ENCODE data around the gene CAMK2A. TPM values are rescaled to one million over a fixed set of nuclear protein-coding genes. Genes with fewer than 3 reads are reported as not detected.
A peak's percentile ranks its signal among the peaks of the same experiment; 100 is the strongest.

Gene CAMK2A
- total RNA-seq, 4 donors from 2014 or later: 1.4 to 6.9 (median 3.6) TPM

DNA sequence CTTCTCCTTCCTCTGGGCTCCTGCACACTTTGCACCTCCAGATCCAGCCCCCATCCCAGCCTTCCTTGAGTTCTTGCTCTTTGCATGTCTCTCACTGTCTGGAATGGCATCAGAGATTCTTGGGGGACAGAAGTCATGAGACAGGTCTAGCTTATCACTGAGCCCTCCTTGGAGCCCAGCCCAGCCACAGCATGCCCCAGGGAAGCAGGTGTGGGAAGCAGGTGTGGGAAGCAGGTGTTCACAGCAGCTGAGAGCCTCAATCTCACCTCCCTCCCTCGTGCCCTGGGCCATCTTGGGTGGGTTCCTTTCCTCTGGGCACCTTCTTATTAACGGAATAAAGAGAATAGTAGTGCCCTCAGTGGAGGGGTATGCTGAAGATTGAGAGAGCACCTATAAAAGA, 72.5 kb downstream of the CAMK2A start:
- no peak overlapping the region for H3K27ac ChIP-seq
- no peaks in the 10 kb centered on the region for H3K9me3 ChIP-seq
- H3K4me1 ChIP-seq: peaks cover 0 to 25% (median 3%) of the 10 kb centered on the region in 3 donors
- 94% methylated on average over 2 of the region's 2 CpGs; no CpG with 5 or more reads in 1 of the 2 donors for WGBS, 2 donors (ENCODE audit: low coverage in 1 of 2)
- no peak for ATAC-seq
- H3K27me3 ChIP-seq: peaks cover 4% of the 10 kb centered on the region
- H3K4me3 ChIP-seq: no peak overlapping the region
- TF ChIP-seq EP300 (IDR thresholded peaks at IDR 0.05): no peak
- no peak for TF ChIP-seq CTCF (IDR thresholded peaks at IDR 0.05)
- no peak for TF ChIP-seq POLR2AphosphoS5 (IDR thresholded peaks at IDR 0.05)
- no peak for TF ChIP-seq POLR2A (IDR thresholded peaks at IDR 0.05)
- H3K36me3 ChIP-seq: no peaks in the 10 kb centered on the region

DNA sequence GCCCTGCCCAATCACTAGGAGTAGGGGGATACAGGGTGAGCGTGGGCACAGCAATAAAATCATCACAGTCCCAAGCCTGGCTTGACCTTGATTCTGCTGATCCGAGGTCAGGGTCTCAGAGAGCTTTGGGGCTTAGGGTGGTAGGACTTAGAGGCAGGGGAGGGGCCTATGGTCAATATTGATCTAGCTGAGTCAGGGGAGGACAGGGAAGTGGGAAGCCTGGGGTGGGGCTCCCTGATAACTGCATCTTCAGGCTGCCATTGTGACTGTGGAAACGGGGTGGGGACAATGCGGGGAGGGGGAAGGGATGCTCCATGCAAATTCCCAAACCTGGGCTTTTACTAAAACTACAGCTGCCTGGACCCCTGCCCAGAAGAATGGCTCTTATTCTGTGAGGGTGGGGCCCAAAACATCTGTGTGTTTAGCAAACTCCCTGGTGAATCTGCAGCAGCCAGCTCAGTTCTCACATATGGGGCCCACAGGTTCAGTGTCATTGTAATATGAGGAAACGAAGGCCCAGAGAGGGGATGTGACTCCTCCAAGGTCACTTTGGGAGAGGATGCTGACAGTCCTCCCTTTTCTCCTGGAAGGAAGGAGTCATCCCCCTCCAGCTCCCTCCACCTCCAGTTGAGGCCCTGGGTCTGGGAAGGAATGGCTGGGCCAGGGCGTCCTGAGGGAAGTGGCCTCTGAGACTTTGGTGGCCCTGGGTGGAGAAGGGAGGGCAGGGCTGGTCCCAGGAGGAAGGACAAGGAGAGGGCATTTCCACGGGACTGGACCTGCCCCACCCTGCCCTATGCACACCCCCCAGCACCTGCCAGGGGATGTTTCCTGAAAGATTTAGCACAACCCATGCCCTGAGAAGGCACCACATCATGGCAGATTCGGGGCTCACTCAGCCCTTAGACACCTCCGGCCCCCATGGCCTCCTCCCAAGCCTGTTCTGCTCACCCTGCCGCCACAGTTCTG, 73.3 kb downstream of the CAMK2A start:
- H3K4me3 ChIP-seq: no peak overlapping the region

DNA sequence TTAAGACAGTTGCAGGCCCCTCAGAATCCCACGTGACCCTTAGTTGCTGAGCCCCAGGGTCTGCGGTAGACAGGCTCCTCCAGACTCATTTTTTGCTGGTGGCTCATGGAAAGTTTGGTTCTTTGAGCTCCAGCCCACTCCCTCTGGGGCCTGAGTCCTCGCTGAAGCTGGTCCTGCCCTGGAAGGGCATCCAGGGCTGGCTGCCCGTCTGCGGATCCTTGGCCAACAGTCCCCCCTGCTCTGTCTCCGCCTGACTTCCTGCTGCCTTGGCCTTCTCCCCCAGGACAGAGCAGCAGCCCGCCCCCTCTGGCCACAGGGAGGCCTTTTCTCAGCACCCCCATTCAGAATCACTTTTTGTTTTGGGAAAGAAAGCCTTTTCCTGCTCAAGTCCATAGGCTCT, 75.3 kb downstream of the CAMK2A start:
- H3K27ac ChIP-seq: peak overlapping the region in 2 of 4 donors; percentile 13 to 47
- no peak for TF ChIP-seq POLR2A (IDR thresholded peaks at IDR 0.05)
- no peak for TF ChIP-seq POLR2AphosphoS5 (IDR thresholded peaks at IDR 0.05)
- no peak for TF ChIP-seq CTCF (IDR thresholded peaks at IDR 0.05)
- TF ChIP-seq EP300 (IDR thresholded peaks at IDR 0.05): no peak
- peaks cover 4% of the 10 kb centered on the region for H3K27me3 ChIP-seq
- H3K9me3 ChIP-seq: no peaks in the 10 kb centered on the region
- ATAC-seq: peak; percentile 20
- no peak overlapping the region for H3K4me3 ChIP-seq
- H3K4me1 ChIP-seq: peaks cover 0 to 25% (median 3%) of the 10 kb centered on the region in 3 donors
- 30 to 80% methylated on average over 1 to 2 of the region's 7 CpGs for WGBS, 2 donors (ENCODE audit: low coverage in 1 of 2)
- no peaks in the 10 kb centered on the region for H3K36me3 ChIP-seq

More for the DNA sequence above, 73.3 kb downstream of the CAMK2A start:
- Histone ChIP-seq H3K36me3 (no peaks in the 10 kb centered on the region), H3K27me3 (peaks cover 4% of the 10 kb centered on the region), H3K4me1 (peaks cover 0 to 25% (median 3%) of the 10 kb centered on the region in 3 donors), H3K9me3 (no peaks in the 10 kb centered on the region), H3K27ac (no peak overlapping the region)
- 74 to 86% methylated on average over 6 to 7 of the region's 10 CpGs for WGBS, 2 donors (ENCODE audit: low coverage in 1 of 2)
- no peak for TF ChIP-seq POLR2AphosphoS5 (IDR thresholded peaks at IDR 0.05)
- TF ChIP-seq POLR2A (IDR thresholded peaks at IDR 0.05): no peak
- TF ChIP-seq EP300 (IDR thresholded peaks at IDR 0.05): no peak
- no peak for TF ChIP-seq CTCF (IDR thresholded peaks at IDR 0.05)
- no peak for ATAC-seq

DNA sequence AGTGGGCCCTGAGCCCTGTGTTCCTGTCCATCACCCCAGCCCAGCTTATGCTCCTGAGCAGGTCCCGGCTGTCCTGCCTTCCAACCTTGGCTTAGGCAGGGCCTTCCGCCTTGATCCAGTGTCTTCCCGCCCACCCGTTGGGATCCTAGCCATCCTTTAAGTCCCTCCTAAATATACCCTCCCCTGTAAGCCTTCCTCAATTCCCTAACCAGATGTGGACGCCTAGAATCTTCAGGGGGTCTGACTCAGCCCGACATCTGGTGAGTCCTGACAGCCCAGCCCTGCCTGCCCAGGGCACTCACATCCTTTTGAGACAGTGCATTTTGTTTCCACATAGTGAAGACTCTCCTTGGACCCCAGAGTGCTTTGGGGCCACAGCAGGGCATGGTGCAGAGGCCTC, 76.0 kb downstream of the CAMK2A start:
- H3K27ac ChIP-seq: peak overlapping the region in 2 of 4 donors; percentile 10 to 13
- WGBS, 2 donors (ENCODE audit: low coverage in 1 of 2): 48% methylated on average over 5 of the region's 6 CpGs; no CpG with 5 or more reads in 1 of the 2 donors
- H3K4me1 ChIP-seq: peaks cover 0 to 23% (median 3%) of the 10 kb centered on the region in 3 donors
- H3K36me3 ChIP-seq: no peaks in the 10 kb centered on the region
- no peaks in the 10 kb centered on the region for H3K9me3 ChIP-seq
- TF ChIP-seq POLR2AphosphoS5 (IDR thresholded peaks at IDR 0.05) (no peak), POLR2A (IDR thresholded peaks at IDR 0.05) (no peak), CTCF (IDR thresholded peaks at IDR 0.05) (no peak), EP300 (IDR thresholded peaks at IDR 0.05) (no peak)
- ATAC-seq: no peak
- H3K4me3 ChIP-seq: no peak overlapping the region
- H3K27me3 ChIP-seq: peaks cover 9% of the 10 kb centered on the region

Data from gastroesophageal sphincter (tissue), 4 donors.